Measurements from ENCODE around the gene HBS1L. TPM values are rescaled to one million over a fixed set of nuclear protein-coding genes. Genes with fewer than 3 reads are reported as not detected.

HBS1L gene
- total and polyA plus RNA-seq, 8 donors, result 55.1 to 71.5 (median 63.4) TPM

DNA sequence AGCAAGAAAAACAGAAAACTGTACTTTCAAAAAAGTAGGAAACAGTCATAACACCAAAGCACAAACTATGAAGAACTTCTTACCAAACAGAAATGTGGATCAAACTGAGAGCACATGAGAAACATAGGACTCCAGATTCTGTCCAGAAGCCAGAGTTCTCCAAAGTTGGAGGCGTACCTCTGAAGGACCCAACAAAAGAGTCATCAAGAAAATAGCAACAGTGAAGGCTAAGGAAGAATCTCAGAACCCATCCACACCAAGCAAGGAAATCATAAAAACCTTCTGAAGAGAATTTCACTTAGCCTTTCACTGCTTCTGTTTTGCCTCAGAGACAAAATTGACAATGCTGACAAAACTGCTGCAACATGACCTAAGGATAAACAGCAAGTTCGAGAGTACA, 29.4 kb downstream of the HBS1L start:
- no peaks in the 10 kb centered on the region for H3K9me3 ChIP-seq
- H3K36me3 ChIP-seq, result peaks cover 0 to 4% of the 10 kb centered on the region in 2 donors
- no peak overlapping the region for H3K27ac ChIP-seq
- H3K4me1 ChIP-seq, result no peaks in the 10 kb centered on the region
- H3K4me3 ChIP-seq, result no peak overlapping the region
- no peak for ATAC-seq
- TF ChIP-seq, protein P1, sequence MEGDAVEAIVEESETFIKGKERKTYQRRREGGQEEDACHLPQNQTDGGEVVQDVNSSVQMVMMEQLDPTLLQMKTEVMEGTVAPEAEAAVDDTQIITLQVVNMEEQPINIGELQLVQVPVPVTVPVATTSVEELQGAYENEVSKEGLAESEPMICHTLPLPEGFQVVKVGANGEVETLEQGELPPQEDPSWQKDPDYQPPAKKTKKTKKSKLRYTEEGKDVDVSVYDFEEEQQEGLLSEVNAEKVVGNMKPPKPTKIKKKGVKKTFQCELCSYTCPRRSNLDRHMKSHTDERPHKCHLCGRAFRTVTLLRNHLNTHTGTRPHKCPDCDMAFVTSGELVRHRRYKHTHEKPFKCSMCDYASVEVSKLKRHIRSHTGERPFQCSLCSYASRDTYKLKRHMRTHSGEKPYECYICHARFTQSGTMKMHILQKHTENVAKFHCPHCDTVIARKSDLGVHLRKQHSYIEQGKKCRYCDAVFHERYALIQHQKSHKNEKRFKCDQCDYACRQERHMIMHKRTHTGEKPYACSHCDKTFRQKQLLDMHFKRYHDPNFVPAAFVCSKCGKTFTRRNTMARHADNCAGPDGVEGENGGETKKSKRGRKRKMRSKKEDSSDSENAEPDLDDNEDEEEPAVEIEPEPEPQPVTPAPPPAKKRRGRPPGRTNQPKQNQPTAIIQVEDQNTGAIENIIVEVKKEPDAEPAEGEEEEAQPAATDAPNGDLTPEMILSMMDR (IDR thresholded peaks at IDR 0.05), result no peak
- intact Hi-C loops (cut with DNase I), result no loop called here
- DNase-seq, result no peak
- H3K27me3 ChIP-seq, result no peaks in the 10 kb centered on the region

DNA sequence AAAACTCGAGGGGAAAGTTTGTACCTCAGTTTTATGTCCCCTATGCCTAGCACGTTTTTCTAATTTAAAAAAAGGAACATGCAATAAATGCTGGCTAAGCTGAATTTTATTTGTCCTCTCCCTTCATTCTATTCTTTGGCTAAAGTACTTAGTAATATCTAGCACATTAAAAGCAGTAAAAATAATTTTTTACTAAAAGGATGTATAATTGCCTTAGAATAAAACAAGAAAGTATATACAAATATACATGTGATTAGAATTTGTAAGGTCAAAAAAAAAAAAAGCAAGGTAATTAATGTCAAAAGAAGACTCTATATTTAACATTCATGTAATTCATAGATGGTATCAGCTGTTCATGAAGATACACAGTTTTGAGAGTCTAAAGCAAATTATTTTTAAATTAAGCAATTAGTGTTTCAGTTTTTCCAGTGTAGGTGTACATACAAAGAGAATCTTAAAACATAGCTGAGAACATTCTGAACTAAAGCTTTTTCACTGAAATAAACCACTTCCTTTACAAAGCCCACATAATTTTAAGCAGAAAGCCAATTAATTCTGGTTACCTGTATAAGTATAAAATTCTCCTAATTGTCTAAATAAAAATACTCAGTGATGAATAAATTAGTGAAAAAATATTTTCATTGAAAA, 32.4 kb downstream of the HBS1L start:
- Histone ChIP-seq H3K4me1 (peaks cover 0 to 4% of the 10 kb centered on the region in 2 donors), H3K9me3 (no peaks in the 10 kb centered on the region), H3K27me3 (no peaks in the 10 kb centered on the region), H3K27ac (no peak overlapping the region), H3K36me3 (no peaks in the 10 kb centered on the region), H3K4me3 (no peak overlapping the region)
- intact Hi-C loops (cut with DNase I), result no loop called here
- ATAC-seq, result no peak
- no peak for DNase-seq
- TF ChIP-seq, protein P1 (IDR thresholded peaks at IDR 0.05), result no peak

DNA sequence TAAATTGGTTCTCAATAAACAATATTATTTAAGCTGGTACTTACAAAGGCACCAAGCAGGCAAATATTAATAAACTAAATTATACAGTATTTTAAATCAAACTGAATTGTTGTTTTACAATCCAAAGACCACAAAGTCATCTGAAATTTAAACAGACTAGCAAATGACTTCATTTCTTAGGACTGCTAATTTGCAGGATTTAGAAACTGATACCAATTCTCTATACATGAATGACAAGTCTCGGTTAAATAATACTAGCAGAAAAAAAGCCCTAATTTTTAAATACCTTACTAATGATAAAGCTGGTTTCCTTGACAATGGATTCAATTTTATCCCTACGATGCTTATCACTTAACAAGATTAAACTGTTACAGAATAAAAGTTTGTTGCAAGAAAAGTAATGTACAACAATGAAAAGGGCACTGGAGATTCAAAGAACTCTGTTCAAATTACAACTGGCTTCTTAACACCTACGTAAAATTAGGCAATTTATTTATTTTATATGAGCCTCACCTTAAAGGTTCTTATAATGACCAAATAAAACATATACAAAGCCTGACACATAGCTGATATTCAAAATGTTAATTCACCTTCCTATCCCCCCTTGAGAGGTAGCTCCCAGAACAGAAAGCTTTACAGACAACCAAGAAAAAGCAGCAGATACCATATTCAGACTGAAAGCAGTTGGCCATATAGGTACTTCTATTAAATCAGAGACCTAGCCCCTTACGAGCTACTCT, 33.1 kb downstream of the HBS1L start:
- H3K27me3 ChIP-seq, result no peaks in the 10 kb centered on the region
- intact Hi-C loops (cut with DNase I), result no loop called here
- TF ChIP-seq, protein P1 (IDR thresholded peaks at IDR 0.05), result no peak
- H3K9me3 ChIP-seq, result no peaks in the 10 kb centered on the region
- no peak overlapping the region for H3K27ac ChIP-seq
- peaks cover 0 to 4% of the 10 kb centered on the region in 2 donors for H3K4me1 ChIP-seq
- H3K4me3 ChIP-seq, result no peak overlapping the region
- H3K36me3 ChIP-seq, result no peaks in the 10 kb centered on the region
- no peak for ATAC-seq
- DNase-seq, result no peak

DNA sequence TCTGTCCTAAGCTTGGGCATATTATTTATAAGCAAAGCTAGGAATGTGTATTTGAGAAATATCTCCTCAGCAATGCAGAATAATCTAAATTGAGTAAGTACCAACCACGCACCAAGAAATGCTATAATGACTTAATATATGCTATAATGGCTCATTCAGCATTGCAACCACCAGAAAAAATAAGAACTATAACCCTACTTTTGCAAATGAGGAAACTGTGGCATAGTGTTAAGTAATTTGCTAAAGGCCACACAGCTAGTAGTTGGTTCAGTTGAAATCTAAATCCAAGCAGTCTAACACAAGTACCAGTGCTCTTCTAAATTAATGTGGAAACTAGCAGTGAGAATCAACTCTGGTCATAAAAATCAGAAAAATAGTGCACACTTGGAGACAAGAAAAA, 35.7 kb downstream of the HBS1L start:
- Histone ChIP-seq H3K27ac (no peak overlapping the region), H3K4me1 (peaks cover 0 to 4% of the 10 kb centered on the region in 2 donors), H3K27me3 (no peaks in the 10 kb centered on the region), H3K4me3 (no peak overlapping the region), H3K9me3 (no peaks in the 10 kb centered on the region), H3K36me3 (peaks cover 0 to 6% of the 10 kb centered on the region in 2 donors)
- TF ChIP-seq, protein P1 (IDR thresholded peaks at IDR 0.05), result no peak
- intact Hi-C loops (cut with DNase I), result no loop called here
- ATAC-seq (no peak), DNase-seq (no peak)

DNA sequence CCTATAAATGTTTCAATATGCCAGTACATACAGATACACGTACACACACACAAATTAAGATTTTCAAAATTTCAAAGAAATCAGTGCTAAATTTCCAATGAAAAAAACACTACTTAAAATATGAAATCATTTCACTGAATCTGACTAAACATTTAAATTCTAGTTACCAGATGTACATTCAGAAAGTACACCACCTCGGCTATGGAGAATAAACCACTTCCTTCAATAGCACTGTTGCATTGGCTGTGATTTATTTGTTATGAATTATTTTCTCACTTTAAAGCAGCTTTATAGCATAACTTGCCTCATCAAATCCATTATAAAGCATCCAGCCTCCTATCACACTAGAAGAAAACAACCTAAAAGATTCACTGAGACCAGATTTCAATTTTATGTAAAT, 36.6 kb downstream of the HBS1L start:
- H3K27me3 ChIP-seq, result no peaks in the 10 kb centered on the region
- TF ChIP-seq, protein P1 (IDR thresholded peaks at IDR 0.05), result no peak
- no peak overlapping the region for H3K4me3 ChIP-seq
- H3K4me1 ChIP-seq, result peaks cover 0 to 4% of the 10 kb centered on the region in 2 donors
- no peak overlapping the region for H3K27ac ChIP-seq
- DNase-seq, result no peak
- peaks cover 0 to 6% of the 10 kb centered on the region in 2 donors for H3K36me3 ChIP-seq
- intact Hi-C loops (cut with DNase I), result no loop called here
- H3K9me3 ChIP-seq, result no peaks in the 10 kb centered on the region
- ATAC-seq, result no peak
